GM21529 (cell line): Measurements from ENCODE around the gene EDN1.

Experiments
- ATAC-seq: cut with Tn5 transposase; IDR thresholded peaks from one replicate; pipeline ENCODE4 v1.9.1; 2021; ENCODE audit not compliant: unreplicated experiment

EDN1 gene

DNA sequence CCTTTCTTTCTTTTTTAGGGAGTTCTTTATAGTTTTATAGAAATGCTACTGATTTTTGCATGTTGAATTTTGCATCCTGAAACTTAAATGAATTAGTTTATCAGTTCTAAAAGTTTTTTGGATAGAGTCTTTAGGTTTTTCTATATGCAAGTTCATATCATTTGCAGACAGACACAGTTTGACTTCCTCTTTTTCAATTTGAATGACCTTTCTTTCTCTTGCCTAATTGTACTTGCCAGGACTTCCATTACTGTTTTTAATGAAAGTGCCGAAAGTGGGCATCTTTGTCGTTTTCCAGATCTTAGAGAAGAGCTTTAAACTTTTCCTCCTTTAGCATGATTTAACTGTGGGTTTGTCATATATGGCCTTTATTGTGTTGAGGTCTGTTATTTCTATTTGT, 21.1 kb upstream of the EDN1 start:
- ATAC-seq, result no peak

DNA sequence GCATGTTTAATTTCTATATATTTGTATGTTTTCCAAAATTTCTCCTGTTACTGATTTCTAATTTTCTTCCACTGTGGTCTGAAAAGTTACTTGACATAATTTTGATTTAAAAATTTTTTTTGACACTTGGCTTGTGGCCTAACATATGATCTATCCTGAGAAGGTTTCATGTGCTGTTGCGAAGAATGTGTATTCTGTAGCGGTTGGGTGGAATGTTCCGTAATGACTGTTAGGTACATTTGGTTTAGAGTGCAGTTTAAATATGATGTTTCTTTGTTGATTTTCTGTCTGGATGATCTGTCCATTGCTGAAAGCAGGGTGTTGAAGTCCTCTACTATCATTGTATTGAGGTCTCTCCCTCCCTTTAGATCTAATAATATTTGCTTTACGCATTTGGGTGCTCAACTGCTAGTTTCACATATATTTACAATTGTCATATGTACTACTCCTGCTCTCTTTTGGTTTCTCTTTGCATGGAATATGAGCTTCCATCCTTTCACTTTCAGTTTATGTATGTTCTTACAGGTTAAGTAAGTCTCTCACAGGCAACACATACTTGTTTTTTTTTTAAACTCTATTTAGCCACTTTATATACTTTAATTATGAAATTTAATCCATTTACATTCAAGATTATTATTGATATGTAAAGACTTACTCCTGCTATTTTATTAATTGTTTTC, 19.5 kb upstream of the EDN1 start:
- no peak for ATAC-seq

DNA sequence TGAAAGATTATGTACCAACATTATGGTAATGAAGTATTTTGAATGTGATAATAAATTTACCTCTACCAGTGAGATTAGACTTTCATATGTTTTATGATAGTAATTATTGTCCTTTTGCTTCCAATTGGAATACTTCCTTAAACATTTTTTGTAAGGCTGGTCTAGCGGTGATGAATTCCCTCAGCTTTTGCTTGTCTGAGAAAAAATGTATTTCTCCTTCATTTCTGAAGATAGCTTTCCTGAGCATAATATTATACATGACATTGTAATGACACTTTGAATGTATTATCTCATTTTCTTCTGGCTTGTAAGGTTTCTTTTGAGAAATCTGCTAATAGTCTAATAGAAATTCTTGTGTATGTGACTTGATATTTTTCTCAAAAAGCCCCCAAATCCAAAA, 18.6 kb upstream of the EDN1 start:
- ATAC-seq, result no peak

DNA sequence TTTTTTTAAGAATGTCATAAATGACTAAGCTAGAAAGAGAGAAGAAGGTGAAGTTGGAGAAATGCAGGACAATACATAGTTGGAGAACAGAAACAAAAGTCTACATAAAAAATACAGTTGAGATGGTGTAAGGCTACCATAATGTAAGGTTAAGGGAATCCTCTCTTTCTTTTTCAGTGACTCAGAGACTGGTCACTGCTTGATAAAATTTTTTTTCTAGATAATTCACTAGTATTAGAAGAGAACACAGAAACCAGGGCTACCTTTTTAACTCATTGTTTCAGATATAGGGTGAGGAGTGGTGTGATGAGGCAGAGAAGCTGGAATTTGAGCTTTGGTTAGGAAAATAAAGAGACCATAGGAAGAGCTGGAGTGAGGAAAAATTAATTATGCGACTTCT, 18.2 kb upstream of the EDN1 start:
- ATAC-seq, result no peak

DNA sequence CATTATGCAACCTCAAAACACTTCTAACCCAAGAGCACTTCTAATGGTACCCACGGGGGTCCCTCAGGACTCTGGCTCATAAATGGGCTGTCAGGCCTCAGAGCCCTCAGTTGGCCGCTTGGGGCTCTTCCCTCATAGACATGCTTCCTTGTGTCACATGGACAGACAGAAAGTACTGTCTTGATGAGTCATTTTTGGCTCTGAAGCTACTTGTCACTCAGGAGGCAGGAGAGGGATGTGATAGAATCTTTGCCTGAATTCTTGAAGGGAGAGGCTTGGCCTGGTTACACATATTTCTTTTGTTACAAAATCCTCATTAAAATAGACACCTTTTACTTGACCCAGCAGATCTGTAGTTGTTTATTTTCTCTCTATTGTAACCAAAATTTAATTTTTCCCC, 15.1 kb upstream of the EDN1 start:
- ATAC-seq, result no peak

DNA sequence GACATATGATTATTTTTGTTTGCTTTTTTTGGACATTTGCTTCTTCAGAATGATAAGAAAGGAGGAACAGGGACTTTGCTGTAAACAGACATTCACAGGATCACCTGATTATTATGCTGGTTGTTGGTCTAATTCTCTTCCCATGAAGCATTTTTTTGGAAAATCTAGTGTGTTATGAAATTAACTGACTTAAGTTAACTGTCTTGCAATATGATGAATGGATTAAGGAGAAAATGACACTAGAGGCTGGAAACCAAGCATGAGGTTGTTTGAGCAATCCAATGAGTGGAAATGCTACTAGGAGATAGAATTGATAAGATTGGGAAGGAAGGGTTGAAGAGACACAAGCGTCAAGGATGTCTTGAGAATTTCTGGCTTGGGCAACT, 13.2 kb upstream of the EDN1 start:
- no peak for ATAC-seq

DNA sequence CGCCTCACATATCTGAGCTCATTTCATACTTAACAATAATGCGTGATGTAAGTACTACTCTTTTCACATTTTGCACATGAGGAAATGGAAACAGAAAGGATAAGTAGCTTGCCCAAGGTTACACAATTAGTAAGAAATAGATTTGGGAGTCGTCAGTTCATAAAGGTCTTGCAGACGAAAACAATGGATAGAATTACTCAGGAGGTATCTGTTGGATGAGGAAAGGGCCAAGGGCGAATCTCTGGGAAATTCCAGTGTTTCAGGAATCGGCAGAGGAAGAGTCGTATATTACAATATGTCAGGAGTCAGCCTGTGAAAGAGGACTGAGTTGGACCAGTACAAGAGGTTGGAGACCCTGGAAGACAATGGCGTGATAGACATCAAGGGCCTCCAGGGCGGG, 12.8 kb upstream of the EDN1 start:
- no peak for ATAC-seq

DNA sequence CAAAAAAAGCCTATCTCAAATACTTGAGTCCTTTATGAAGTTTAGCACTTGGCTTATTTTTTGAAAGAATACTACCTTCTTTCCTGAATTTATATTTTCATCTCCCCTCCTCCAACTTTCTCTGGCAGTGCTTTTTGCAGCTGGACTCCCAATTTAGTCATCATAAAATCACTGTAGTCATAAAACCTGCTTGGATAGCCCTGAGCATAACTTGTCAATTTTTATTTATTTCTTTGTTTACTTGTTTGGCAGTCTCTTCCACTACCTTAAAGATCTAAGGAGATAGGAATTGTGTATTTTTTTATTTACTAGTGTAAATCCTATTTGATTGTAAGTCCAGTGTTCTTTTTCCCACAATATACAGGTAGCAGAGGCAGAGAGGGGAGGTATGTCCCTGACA, 11.2 kb upstream of the EDN1 start:
- no peak for ATAC-seq

DNA sequence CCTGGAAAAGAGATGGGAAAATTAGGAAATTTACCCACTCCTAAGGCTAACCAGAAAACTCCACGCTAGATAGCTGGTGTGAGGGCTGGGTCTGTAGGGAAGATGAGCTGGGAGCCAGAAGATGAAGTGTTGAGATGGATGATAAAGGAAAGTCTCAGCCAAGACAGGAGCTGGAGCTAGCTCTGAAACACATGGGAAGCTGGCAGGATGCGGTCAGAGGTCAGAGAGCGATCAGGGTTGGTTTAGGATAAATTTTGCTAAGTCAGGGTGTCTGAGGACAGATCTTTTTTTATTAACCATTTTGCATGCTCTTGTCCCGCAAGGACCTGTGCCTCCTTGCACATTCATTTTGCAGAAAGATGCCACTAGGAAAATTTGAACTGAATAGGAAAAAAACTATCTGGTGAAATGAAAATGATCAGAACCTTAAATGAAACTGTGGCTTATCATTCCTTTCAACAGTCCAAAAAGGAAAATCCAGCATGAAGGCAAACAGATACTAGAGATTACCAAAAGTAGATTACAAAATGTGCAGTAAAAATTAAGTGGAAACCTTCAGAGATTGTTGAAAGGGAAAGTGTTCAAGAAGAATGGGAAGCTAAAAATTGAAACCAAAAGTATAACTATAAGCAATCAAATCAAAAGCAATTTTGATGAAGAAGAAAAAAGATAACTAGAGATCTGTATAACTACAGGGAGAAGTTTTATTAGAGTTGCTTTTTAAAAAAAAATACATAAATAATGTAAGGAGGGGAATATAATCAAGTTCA, 10.7 kb upstream of the EDN1 start:
- ATAC-seq, result no peak

DNA sequence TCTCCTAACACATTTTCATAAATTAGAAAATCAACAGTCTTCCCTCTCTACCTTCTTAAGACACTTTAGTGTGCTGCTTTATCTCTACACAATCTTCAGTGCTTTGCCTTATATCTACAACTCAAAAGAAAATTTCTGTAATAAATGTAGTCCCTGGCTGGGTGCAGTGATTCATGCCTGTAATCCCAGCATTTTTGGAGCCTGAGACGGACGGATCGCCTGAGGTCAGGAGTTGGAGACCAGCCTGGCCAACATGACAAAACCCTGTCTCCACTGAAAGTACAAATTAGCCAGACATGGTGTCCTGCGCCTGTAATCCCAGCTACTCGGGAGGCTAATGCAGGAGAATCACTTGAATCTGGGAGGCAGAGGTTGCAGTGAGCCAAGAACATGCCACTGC, 9.7 kb upstream of the EDN1 start:
- ATAC-seq, result no peak

DNA sequence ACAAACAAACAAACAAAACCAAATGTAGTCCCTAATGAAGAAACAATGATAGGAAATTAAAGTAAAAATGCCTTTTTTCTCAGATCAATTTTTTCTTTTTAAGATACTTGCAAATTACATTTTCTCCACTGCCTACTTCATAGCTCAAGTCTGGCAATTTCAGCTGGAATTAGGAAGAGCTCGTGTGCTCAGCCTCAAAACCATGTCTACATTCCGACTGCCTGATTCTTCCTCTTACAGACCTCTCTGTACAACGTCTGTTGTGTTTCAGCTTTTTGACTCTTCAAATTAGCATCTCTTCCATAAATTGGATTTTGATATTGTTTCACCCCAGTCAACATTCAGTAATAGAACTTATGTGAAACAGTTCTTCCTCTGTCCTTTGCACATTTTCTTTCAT, 9.3 kb upstream of the EDN1 start:
- ATAC-seq, result no peak

DNA sequence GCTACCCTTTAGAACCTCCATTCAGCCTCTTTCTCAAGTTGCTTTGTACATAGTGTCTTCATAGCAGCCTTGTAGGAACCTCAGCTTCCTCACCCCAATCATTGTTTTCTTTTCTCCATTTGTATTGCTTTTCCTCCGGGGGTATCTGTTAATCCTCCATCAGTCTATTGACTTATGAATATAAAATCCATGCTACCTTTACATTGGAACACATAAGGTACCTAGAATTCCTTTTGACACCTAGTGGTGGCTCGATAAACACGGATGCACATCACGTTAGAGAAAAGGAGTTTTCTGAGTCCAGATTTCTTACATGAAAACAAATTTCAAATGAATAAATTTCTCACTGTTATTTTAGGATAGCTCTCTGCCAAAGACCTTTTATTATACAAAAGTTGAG, 6.3 kb upstream of the EDN1 start:
- no peak for ATAC-seq

DNA sequence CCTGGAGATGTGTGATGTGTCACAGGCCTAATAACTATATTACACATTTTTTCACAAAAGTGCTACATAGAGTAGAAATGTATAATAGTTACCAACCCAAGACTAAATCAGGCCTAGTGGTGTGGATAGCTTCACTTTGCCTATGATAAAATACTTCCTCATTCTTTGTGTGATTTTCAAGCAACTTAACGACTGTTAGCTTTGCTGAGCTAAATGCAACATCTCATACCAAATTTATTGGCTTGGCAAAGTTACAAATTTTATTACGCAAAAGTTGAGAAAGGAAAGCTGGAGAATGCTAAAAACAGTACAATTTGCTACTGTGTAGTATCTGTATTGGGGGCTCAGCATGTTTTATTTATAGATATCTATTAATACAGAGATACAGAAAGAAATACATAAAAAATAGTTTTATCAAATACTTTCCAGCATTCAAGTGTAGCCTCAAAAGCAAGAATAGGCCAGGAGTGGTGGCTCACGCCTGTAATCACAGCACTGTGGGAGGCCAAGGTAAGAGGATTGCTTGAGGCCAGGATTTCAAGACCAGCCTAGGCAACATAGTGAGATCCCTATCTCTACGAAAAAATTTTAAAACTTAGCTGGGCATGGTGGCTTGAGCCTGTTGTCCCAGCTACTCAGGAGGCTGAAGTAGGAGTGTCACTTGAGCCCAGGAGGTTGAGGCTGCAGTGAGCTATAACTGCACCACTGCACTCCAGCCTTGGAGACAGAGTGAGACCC, 3.6 kb upstream of the EDN1 start:
- ATAC-seq, result no peak

DNA sequence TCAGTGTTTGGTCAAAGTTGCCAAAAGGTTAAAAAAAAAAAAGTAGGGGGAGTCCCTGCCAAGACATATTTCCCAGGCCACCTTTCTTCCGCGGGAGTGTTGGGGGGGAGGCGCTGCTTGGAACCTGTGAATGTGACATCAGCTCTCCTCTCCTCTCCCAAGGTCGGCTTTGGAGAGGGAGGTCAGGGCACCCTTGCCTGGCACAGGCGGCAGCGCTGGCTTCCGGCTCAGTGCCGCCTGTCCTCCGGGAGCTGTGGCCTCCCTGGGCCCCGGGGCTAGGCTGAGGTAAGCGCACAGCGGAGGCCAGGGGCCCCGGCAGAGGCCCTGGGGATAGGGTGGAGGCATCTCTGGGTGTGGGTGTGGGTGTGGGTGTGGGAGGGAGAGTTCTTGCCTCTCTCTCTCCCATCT, 1.9 kb upstream of the EDN1 start:
- ATAC-seq, result no peak

DNA sequence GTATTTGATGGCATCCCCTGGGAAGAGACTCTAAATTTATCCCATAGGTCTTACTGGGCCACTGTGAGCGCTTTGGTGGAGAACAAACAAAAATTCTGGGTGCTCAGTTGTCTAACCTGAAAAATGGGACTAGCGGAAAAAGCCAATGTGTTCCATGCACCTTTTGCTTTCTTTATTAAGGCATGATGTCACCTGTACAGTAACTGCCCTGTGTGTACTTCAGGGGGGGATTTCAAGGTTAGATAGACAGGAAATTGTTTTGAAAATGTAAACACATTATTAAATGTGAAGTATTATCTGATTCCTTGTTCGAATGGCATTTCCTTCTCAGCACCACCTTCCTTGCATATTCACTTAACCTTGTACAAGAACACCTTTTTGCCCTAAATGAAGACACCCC, 1.2 kb upstream of the EDN1 start:
- ATAC-seq, result no peak

DNA sequence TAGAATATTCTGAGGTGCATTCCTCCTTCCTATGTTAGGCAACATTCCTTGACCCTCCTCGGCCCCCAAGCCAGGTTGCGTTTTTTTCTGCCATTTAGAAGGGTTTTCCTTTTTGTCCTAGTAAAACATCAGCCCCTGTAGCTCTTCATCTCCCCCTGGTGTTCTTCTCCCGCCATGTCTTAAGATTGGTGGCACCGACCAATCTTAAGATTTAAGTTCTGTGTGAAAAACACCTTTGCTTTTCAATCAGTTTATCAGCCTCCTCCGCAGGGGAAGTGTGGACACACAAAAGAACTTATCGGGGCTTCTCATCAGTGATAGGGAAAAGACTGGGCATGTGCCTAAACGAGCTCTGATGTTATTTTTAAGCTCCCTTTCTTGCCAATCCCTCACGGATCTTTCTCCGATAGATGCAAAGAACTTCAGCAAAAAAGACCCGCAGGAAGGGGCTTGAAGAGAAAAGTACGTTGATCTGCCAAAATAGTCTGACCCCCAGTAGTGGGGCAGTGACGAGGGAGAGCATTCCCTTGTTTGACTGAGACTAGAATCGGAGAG, 719 bp upstream of the EDN1 start:
- ATAC-seq, result peak; percentile 33

DNA sequence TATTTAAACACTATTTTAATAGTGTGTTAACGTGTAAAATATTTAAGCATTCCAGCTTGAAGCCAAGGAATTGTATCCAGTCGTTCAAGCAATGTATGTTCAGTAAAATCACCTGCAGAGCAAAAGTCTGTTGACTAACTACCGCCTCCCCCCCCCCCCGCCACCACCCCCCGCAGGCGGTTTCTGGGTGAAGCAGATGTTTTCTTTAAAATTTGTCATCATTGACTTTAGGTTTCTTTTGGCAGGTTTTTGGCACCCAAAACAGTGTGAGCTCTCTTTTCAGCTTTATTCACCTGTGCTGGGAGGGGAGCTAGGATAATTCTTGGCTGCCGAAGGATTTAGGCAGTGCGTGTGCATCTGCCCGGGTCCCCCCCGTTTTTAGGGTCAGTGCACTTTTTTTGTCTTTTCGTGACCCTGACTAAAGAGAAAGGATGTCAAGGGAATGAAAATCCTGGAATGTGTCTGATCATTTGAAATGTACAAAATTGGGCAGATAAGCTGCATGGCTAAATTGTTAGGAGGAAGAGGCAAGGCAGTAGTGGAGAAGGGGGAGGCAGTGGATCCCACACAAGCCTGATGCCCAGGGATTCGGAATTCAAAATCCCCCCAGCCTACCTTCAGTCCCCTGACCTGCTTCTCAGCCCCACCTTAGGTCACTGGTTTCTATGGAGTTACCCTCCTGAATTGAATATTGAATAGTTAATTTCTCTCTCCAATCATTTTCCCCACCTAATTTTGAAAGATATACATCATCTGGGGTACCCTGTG, 1.1 kb downstream of the EDN1 start:
- ATAC-seq, result no peak

DNA sequence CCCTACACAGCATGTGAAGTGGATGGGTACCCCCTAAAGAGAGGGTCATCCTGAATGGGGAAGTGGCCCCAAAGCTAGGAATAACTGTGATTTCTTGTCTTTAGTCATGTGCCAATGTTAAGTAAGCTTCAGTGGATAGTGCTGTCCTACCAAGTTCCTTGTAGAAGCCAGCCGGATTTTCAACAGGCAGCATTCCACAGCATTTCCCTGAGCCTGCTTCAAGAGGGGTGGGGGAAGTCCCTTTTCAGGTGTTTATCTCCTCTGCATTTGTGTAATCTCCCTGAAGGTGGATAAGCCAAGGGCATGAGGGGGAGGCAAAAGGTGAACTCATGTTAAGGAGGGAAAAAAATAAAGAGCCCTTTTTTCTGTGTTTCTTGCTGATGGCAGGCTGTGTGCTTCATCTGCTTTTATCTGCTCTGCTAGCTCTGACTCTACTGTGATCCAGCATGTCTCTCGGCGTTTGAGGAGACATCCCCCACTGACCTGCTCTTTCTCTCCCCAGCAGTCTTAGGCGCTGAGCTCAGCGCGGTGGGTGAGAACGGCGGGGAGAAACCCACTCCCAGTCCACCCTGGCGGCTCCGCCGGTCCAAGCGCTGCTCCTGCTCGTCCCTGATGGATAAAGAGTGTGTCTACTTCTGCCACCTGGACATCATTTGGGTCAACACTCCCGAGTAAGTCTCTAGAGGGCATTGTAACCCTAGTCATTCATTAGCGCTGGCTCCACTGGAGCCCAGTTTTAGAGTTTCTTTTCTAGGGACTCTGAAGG, 1.9 kb downstream of the EDN1 start:
- no peak for ATAC-seq

DNA sequence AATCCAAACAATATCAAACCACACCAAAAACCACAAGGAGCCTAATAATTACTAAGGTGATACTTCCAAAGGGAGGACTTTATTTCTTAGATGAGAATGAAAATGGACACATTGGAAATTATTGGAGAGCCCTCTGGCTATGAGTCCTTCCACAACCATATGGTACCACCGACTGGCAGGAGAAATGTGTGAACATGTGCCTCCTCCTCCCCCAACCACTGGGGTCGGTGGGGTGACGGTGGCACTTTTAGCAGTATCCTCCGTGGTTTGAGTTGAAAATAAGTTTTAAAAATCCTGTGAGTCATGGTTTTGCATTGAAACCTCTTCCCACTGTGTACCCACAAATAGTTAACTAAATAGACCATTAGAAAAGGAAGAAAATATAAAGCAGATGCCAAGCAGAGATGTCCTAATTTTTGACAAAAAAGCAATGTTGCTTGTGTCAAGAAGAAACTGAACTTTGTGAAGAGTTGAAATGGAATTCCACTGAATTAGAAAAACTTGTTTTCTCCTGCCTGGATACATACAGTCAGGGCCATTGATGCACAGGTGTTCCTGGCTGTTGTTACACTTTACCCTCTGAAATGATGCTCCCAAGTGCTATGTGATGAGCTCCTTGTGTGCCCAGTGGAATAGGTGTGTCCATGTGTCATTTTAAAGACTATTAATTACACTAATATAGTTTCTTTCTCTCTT, 3.2 kb downstream of the EDN1 start:
- ATAC-seq, result no peak
